Skeletal muscle cell (primary cell): Measurements from ENCODE around the gene PLOD1.

Experiments used
- DNase-seq: peaks from one replicate; pipeline ENCODE4 v3.0.0-alpha.2; 2010; ENCODE audit warnings: low read depth
- H3K4me3 ChIP-seq: 2 replicates; pipeline ENCODE4 v1.5.1; 2011; ENCODE audit warnings: low read depth, mild to moderate bottlenecking, control low read depth, low read length, moderate library complexity

The PLOD1 gene

DNA sequence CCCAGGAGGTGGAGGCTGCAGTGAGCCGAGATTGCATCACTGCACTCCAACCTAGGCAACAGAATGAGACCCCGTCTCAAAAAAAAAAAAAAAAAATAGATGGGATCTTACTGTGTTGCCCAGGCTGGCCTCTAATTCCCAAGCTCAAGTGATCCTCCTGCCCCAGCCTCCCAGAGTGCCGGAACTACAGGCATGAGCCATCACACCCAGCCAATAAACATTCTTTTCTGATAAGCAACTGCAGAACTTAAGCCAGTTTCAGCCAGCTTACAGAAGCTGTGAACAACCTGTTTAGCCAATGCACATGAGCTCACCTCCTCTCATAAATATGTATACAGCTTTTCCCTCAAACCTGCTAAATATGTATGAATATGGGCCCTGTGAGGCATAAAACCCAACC is 81.7 kb downstream of the PLOD1 start:
- no peak overlapping the region for H3K4me3 ChIP-seq
- DNase-seq: no peak

DNA sequence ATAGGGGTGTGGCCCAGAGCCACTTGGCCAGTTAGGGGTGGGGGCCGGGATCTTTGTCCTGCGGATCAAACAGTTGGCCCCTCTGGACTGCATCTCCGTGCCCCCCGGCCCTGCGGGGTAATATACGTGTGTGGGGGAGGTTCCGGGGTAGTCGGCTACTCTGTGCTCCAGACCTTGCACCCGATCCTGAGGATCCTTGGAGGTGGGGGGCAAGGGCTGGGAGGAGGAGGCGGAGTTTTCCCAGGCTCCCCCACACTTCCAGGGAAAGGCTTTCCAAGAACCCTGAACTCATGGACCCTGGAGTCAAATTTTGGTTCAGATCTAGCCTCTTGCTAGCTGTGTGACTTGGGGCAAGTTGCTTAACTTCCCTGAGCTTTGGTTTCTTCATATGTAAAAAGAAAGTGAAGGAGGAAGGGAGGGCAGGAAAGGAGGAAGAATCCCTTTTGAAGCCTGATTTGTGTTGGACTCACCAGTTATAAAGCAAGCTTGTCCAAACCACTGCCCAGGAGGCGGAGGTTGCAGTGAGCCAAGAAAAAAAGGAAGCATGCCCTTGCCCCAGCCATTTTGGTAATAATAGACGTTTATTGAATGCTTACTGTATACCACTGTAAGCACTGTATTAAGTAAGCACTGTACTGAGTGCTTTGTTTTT is 85.5 kb downstream of the PLOD1 start:
- peak overlapping the region; percentile 78 for H3K4me3 ChIP-seq
- no peak for DNase-seq

DNA sequence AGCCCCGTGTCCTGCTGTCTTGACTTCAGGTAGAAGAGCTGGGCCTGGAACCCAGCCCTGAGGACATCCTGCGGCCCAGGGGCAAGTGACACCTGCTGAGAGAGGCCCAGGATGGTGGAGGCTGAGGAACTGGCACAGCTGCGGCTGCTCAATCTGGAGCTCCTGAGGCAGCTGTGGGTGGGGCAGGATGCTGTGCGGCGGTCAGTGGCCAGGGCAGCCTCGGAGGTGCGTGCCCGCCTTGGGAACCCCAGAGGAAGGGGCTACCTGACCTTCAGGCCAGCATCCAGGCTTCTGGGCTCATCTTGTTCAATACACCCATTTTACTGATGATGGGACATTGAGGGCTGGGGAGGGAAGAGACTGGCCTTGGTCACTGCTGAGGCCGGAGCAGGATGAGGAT is 87.1 kb downstream of the PLOD1 start:
- H3K4me3 ChIP-seq: no peak overlapping the region
- no peak for DNase-seq

DNA sequence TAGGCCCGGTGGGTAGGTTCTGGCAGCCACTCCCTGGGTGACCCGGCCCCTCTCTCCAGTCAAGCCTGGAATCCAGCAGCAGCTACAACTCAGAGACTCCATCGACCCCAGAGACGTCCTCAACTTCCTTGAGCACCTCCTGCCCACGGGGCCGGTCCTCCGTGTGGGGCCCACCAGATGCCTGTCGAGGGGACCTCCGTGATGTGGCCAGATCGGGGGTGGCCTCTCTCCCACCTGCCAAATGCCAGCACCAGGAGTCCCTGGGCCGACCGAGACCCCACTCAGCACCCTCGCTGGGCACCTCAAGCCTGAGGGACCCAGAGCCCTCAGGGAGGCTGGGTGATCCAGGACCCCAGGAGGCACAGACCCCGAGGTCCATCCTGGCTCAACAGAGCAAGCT is 87.5 kb downstream of the PLOD1 start:
- H3K4me3 ChIP-seq: no peak overlapping the region
- no peak for DNase-seq
